SU-DHL-6 (cell line): ENCODE measurements around the gene CHTF8.

Source experiments
- EZH2phosphoT487 ChIP-seq: fragments of 200-600 bp; sonication (generic), shearing (Covaris generic); conservative IDR thresholded peaks from 2 replicates; pipeline ENCODE4 v1.6.1; 2018; ENCODE audit warnings: mild to moderate bottlenecking, antibody characterized with exemption, low read length, moderate library complexity, mixed read lengths
- TF ChIP-seq, protein P1 (sequence below): fragments of 200-600 bp; sonication (generic); IDR thresholded peaks from one replicate; pipeline ENCODE4 v1.5.1; 2017; ENCODE audit warnings: antibody characterized with exemption, mild to moderate bottlenecking, low read length, moderate library complexity; ENCODE audit not compliant: insufficient read depth, poor library complexity, severe bottlenecking

DNA sequence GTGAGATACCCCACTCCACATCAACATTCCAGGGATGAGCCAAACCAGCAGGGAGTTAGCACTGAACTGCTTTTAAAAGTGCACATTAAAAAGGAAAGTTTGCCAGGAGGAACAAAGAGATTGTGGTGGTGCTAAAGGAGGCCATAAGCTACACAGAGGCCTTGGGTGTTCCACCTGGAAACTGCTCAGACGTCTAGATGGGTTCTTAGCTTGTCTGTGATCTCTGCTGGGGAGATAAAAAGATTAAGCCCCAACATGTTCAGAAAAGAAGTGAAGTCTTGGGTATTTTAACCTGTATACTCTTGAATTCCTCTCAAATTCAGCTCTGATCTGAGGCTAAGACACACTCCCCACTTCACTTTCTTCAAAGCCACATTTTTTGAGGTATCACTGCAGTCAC, 16.6 kb downstream of the CHTF8 start:
- TF ChIP-seq, protein P1, sequence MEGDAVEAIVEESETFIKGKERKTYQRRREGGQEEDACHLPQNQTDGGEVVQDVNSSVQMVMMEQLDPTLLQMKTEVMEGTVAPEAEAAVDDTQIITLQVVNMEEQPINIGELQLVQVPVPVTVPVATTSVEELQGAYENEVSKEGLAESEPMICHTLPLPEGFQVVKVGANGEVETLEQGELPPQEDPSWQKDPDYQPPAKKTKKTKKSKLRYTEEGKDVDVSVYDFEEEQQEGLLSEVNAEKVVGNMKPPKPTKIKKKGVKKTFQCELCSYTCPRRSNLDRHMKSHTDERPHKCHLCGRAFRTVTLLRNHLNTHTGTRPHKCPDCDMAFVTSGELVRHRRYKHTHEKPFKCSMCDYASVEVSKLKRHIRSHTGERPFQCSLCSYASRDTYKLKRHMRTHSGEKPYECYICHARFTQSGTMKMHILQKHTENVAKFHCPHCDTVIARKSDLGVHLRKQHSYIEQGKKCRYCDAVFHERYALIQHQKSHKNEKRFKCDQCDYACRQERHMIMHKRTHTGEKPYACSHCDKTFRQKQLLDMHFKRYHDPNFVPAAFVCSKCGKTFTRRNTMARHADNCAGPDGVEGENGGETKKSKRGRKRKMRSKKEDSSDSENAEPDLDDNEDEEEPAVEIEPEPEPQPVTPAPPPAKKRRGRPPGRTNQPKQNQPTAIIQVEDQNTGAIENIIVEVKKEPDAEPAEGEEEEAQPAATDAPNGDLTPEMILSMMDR = no peak
- no peak for TF ChIP-seq EZH2phosphoT487
